KOPT-K1 (cell line): ENCODE data around the gene MXD4.

Experiments used
- H3K27ac ChIP-seq: fragments of 200-600 bp; sonication (generic); 2 replicates; pipeline ENCODE4 v1.5.1; 2016; ENCODE audit warnings: antibody characterized with exemption, mild to moderate bottlenecking, low read depth, low read length; ENCODE audit not compliant: poor library complexity, severe bottlenecking
- H3K36me3 ChIP-seq: fragments of 200-600 bp; sonication (generic); 2 replicates; pipeline ENCODE4 v1.5.1; 2017; ENCODE audit warnings: antibody characterized with exemption, mild to moderate bottlenecking, low read length, moderate library complexity; ENCODE audit not compliant: insufficient read depth
- H3K9me3 ChIP-seq: fragments of 200-600 bp; sonication (generic); 2 replicates; pipeline ENCODE4 v1.5.1; 2017; ENCODE audit warnings: antibody characterized with exemption, low read length, mild to moderate bottlenecking; ENCODE audit not compliant: insufficient read depth, poor library complexity, severe bottlenecking

Gene MXD4

DNA sequence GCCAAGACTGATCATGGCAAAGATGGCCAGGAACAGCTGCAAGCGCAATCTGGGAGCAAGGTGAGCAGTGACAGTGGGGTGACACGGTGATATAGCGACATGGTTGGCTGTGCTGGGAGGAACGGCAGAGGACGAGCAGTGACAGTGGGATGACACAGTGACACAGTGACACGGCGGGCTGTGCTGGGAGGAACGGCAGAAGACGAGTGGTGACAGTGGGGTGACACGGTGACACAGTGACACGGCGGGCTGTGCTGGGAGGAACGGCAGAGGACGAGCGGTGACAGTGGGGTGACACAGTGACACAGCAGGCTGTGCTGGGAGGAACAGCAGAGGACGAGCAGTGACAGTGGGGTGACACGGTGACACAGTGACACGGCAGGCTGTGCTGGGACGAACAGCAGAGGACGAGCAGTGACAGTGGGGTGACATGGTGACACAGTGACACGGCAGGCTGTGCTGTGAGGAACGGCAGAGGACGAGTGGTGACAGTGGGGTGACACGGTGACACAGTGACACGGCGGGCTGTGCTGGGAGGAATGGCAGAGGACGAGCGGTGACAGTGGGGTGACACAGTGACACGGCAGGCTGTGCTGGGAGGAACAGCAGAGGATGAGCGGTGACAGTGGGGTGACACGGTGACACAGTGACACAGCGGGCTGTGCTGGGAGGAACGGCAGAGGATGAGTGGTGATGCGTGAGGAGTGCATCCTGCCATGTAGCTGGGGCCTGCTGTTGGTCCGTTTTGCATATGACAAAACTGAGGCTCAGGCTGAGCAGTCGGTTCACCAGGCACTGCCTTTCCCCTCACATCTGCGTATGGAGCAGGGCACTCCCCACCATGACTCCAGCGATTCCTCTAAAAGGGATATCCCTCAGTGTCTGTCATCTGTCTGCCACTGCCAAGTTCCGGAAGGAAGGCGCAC is 36.0 kb upstream of the MXD4 start:
- peak overlapping the region; percentile 74 for H3K27ac ChIP-seq

DNA sequence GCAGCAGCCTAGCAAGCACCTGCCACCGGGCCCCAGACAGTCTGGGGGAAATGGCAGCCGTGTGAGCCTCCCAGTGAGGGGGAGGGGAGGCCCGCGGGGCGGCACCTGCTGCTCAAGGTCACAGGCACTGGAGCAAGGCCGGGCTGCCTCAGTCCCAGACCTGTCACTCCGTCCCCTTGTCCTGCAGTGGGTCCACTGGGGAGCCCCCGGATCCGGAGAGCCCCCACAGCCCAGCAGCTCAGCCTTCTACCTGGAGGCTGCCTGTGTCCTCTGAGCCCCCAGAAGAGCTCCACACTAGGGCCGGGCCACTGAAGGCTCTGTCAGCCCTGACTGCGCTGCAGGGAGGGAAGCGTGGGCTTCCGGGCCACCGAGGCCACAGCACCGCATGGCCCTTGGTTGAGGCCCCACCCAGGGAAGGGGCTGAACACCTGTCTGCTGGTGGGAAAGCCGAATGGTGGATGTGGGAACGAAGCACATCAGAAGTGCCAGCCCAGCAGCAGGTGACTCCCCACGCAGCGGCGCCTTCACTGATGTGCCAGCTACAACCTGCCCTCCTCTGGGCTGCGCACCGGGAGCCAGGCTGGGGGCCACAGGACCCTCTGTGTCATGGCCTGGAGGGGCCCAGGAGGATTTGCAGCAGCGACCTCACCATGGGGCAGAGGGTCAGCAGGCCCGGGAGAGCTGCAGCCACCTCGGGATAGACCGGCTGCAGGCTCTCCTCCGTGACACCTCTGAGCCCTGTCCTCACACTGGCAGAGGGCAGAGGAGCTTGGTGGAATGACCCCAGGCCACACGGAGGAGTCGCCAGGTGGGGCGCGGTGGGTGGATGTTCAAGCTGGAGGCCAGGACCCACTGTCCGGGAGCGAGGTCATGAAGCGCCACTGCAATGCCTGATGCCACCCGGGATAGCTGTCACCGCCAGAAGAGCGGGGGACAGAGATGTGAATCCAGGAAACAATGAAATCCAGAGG is 35.0 kb upstream of the MXD4 start:
- Histone ChIP-seq H3K9me3 (peaks cover 6% of the 10 kb centered on the region), H3K27ac (peak overlapping the region; percentile 74), H3K36me3 (no peaks in the 10 kb centered on the region)

More for the DNA sequence above, 36.0 kb upstream of the MXD4 start:
- H3K36me3 ChIP-seq, result no peaks in the 10 kb centered on the region
- H3K9me3 ChIP-seq, result peaks cover 6% of the 10 kb centered on the region

DNA sequence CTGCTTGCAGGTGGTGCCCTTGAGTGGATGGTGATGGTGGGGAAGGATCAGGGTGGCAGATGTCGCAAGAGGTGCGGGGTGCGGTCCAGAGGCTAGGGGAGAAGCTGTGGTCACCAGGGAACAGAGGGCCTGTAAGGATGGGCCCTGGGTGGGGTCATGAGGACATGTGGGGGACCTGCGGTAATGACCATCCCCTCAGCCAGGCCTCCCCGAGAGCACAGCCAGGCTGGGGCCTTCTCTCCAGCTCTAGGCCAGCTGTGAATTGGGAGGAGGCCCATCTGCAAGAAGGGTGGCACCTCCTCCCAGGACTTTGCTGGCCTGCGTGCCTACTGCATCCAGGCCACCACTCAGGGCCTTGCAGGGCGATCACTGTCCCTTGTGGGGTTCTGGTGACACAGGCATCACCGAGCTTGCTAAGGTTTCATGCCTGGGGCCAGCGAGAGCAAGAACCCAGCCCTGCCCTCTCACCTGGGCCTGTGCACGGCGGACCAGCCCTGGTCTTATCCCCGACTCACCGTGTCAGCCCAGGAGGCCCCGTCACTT is 34.1 kb upstream of the MXD4 start:
- Histone ChIP-seq H3K36me3 (no peaks in the 10 kb centered on the region), H3K27ac (peak overlapping the region; percentile 74), H3K9me3 (peaks cover 6% of the 10 kb centered on the region)

DNA sequence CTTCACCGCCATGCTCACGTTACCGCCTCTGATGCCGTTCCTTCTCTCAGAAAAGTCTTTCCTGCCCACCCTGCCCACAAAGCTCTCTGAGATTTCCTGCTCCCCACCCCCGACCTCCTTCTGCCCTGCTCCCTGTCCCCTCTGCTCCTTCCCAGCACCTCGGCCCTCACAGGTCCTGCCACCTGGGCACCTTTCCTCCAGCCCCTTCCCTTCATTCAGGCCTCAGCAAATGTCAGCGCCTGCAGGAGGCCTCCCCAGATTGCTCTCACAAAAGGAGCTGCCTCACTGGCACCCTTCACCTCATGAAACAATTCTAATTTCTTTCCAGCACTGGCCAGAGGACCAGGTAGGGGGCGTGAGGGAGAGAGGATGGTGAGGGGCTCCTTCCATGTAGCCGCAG is 33.6 kb upstream of the MXD4 start:
- Histone ChIP-seq H3K9me3 (peaks cover 6% of the 10 kb centered on the region), H3K36me3 (no peaks in the 10 kb centered on the region), H3K27ac (peak overlapping the region; percentile 74)

DNA sequence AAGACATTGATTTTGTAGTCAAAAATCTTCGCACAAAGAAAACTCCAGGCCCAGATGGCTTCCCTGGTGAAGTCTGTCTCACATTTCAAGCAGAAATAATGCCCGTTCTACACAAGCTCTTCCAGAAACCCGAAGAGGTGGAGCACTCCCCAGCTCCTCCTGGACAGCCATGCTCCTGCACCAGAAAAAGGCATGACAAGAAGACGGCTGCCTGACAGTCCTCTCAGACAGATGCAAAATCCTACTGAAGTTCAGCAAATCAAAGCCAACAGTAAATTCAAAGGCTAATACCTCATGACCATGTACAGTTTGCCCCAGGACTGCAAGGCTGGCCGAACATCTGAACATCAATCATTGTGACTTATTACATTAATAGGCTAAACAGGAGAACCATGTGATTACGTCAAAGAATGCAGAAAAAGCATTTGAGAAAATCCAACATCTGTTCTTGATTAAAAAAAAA is 30.8 kb upstream of the MXD4 start:
- Histone ChIP-seq H3K27ac (peak overlapping the region; percentile 89), H3K36me3 (no peaks in the 10 kb centered on the region), H3K9me3 (peaks cover 6% of the 10 kb centered on the region)

DNA sequence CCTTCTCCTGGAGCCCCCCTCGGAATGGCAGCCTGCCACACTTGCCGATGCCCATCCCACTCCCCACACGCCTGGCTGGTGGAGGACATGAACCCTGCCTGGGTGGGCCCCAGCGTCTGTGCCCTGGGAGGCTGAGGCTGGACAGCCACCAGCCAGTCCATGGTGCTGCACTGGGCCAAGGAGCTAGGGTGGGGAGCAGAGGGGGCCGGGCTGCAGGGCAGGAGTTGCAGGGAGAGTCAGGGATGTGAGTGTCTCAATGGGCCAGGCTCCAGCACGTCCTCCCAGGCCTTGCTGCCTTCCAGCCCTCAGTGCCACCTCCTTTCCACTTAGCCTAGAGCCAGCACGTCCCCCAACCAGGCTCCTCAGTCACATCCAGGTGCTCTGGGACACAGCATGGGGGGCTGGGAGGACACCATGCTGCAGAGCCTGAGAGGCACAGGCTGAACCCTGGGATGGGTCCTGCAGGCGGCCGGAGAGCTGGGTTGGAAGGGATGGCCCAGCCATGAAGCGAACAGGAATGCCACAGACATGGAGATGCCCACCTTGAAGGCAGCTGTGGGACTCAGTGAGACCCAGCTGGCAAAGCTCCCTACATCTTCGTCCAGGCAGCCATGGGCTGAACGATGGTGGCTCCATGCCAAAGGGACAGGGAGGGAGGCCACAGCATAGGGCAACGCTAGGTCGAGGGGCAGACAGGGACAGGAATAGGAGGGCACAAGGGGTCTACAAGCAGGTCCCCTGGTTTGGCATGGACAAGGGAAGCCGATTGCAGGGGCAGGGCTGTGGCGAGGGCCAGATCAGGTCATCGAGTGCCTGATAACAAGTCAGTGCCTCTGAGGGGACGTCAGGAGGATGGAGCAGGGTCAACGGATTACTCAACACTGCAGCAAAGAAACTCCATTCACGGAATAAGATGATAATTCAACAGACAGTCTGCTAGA is 30.1 kb upstream of the MXD4 start:
- peak overlapping the region; percentile 89 for H3K27ac ChIP-seq
- H3K9me3 ChIP-seq, result peaks cover 6% of the 10 kb centered on the region
- H3K36me3 ChIP-seq, result no peaks in the 10 kb centered on the region

DNA sequence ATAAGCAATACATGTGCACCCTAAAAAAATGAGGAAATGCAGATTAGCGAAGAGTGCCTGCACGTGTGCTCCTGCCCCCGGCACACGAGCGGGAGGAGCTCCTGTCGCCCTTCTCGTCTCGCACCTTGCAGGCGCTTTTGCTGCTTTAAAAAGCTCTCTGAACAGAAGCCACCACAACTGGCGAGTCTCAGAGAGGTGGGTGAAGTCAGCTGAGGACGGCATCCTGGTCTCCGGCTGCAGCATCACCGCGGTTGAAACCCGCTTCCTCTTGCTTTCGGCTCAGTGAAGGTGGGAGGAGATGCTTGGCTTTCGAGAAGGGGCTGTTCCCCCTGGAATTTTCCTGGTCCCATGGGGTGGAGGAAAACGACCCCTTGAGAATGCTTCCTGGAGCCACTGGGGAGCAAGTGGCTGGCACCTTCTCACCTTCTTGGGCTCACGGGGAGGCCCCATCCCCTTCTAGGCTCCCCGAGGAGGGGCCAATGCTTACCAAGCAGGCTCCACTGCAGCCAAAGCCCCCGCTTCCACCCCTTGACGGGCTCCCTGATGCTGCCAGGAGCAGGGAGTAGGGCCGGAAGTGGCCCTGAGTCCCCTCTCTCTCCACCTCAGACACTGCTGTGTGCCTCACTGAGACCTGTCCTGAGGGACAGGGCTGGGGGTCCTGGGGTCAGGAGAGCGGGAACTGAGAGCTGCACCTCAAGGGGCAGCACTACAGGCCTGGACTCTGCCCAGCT is 29.2 kb upstream of the MXD4 start:
- Histone ChIP-seq H3K36me3 (no peaks in the 10 kb centered on the region), H3K27ac (peak overlapping the region; percentile 89), H3K9me3 (peaks cover 6% of the 10 kb centered on the region)

DNA sequence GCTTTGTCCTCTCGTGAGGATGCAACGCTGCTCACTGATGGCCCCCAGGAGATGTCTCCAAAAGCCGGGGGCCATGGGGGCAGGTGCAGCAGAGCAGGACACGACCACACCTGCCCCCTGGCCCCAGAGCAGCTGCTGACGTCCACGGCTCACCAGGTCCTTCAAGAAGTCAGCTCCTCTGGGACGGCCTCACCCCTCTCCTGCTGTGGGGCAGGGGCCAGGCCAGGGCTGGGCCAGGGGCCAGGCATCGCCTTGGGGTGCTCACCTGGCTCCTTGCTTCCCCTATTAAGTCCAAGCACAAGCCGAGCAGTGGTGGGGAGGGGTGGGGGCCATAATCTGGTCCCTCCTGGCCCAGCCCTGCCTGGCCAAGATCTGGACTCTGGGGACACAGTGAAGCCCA is 28.6 kb upstream of the MXD4 start:
- Histone ChIP-seq H3K9me3 (peaks cover 6% of the 10 kb centered on the region), H3K36me3 (no peaks in the 10 kb centered on the region), H3K27ac (peak overlapping the region; percentile 89)

DNA sequence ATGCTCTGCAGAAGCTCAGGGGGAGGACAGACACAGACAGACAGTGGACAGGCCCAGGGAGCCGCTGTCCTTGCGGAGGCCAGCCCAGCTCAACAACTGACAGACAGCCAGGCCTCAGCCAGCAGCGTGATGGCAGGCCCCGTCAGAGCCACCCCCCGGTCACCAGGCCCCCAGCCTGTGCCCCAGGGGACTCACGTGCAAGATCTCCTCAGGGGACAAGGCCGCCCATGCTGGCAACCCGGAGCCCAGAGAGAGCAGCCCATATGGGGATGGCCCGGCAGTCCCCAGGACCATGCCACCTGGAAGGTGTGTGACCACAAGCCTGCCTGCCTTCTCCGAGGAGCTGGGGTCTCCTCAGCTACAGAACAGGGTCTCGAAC is 28.0 kb upstream of the MXD4 start:
- peaks cover 6% of the 10 kb centered on the region for H3K9me3 ChIP-seq
- H3K36me3 ChIP-seq, result no peaks in the 10 kb centered on the region
- H3K27ac ChIP-seq, result peak overlapping the region; percentile 89

DNA sequence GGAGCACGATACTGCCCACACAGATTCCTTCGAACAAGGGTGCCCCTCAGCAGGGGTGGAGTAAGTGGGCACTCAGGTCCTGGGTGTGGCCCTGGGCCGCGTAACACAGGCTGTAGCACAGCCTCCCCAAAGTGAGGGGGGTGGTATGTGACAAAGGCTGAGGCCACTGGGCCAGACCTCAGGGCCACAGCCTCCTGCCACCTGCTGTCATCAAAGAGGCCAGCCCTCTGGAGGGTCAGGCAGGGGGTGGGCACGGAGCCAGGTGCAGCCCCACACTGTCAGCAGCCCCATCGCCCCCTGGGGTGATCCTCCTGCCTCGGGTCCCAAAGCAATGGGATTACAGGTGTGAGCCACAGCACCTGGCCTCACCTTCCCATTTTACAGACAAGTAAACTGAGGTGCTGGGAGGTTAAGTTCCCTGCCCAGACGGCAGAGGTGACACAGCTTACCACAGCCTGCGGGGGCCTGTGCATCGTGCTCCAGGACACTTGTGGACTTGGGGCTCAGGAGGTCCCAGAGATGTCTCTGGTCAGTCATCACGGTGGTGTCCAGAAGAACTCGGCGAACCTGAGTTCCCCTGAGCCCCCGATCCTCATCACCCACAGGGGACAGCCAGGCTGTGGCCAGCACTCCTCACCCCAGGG is 27.5 kb upstream of the MXD4 start:
- Histone ChIP-seq H3K9me3 (peaks cover 6% of the 10 kb centered on the region), H3K27ac (peak overlapping the region; percentile 89), H3K36me3 (no peaks in the 10 kb centered on the region)

DNA sequence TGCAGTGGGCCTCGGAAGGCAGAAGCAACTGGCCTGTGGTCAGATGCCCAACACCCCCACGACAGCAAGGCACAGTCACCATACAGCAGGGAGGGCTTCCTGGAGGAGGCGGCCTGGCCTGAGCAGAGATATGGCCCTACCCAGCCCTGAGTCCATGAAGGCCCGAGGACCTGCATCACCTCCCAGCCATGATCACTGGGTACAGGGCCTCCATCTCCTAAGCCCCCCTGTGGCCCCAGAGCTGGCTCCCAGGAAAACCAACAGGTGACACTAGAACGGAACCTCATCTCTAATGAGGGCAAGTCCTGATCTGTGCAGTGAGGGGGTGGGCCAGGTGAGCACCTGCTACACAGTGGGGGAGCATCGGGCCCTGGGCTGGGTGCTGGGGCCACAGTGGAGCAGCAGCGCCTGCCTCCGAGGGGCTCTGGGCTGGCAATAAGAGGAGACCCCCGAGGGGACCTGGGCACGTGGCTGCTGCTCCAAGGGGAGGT is 26.2 kb upstream of the MXD4 start:
- H3K27ac ChIP-seq, result no peak overlapping the region

DNA sequence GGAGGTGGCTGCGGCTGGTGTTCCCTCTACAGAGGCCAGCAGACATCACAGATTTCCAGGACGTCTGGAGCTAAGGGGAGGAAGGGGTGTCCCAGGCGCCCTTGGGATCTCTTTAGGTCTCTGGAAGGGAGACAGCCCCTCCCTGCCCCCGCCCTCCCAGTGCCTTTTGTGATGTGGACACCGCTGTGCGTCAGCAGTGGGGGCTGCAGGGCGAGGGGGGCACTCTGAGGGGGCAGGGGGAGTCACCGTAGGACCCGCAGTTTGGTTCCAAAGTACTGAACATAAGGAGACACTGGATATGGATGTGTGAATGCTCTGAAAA is 25.6 kb upstream of the MXD4 start:
- H3K9me3 ChIP-seq, result no peaks in the 10 kb centered on the region
- no peak overlapping the region for H3K27ac ChIP-seq
- H3K36me3 ChIP-seq, result no peaks in the 10 kb centered on the region

More for the DNA sequence above, 26.2 kb upstream of the MXD4 start:
- H3K36me3 ChIP-seq, result no peaks in the 10 kb centered on the region
- H3K9me3 ChIP-seq, result no peaks in the 10 kb centered on the region

DNA sequence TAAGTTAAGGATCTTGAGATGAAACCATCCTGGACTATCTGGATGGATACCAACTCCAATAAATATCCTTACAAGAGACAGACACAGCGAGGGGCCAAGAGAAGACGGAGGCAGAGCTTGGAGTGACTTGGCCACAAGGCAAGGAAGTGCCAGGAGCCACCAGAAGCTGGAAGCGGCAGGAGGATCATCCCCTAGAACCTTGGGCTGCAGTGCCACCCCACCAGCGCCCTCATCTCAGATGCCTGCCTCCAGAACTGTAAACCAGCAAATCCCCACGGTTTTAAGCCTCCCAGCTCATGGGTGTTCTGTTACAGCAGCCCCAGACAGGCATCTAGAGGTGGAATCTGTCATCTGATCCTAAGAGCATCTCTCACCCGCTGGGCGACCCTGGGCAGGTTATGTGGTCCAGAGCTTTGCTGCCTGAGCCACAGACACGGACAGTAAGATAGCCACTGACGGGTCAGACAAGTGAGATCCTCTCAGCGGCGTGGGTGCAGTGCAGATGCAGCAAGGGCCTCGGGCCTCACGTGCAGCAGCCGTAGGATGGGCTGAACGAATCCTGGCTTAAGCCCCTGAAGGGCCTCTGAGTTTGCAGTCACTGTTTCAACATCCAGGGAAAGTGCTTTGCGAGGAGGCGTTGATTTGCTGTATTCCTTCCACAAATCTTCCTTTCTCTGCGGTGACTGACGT is 25.1 kb upstream of the MXD4 start:
- Histone ChIP-seq H3K9me3 (no peaks in the 10 kb centered on the region), H3K27ac (no peak overlapping the region), H3K36me3 (no peaks in the 10 kb centered on the region)
